Iris pigment epithelial cell (primary cell): ENCODE data around the gene ZDHHC14.
A peak's percentile ranks its signal among the peaks of the same experiment; 100 is the strongest.
"Not testable (repeated sequence)": the region's sequence is repeated elsewhere in the genome, so short reads cannot be mapped to it uniquely, and the experiment has no call there.

Experiments used
- DNase-seq: peaks from one replicate; pipeline ENCODE4 v3.0.0-alpha.2; 2011; ENCODE audit warnings: low read depth

Gene ZDHHC14

GRCh38 chr6:157407646-157408045 is 26.7 kb downstream of the ZDHHC14 start:
- no peak for DNase-seq

GRCh38 chr6:157408427-157408826 is 27.4 kb downstream of the ZDHHC14 start:
- DNase-seq = not testable (repeated sequence)

GRCh38 chr6:157410045-157410444 is 29.1 kb downstream of the ZDHHC14 start:
- DNase-seq = peak; percentile 34

GRCh38 chr6:157411368-157411767 is 30.4 kb downstream of the ZDHHC14 start:
- no peak for DNase-seq

GRCh38 chr6:157412791-157413190 is 31.8 kb downstream of the ZDHHC14 start:
- no peak for DNase-seq

- no peak for DNase-seq
Observed at GRCh38 chr6:157420497-157420896, 39.5 kb downstream of the ZDHHC14 start.

- no peak for DNase-seq
Observed at GRCh38 chr6:157424491-157425020, 43.6 kb downstream of the ZDHHC14 start.

- no peak for DNase-seq
Observed at GRCh38 chr6:157427969-157428368, 47.0 kb downstream of the ZDHHC14 start.

GRCh38 chr6:157428427-157429202 is 47.6 kb downstream of the ZDHHC14 start:
- no peak for DNase-seq

GRCh38 chr6:157429248-157429647 is 48.3 kb downstream of the ZDHHC14 start:
- DNase-seq = no peak

- no peak for DNase-seq
Observed at GRCh38 chr6:157430834-157431233, 49.8 kb downstream of the ZDHHC14 start.

- DNase-seq = no peak
Observed at GRCh38 chr6:157432231-157432891, 51.4 kb downstream of the ZDHHC14 start.

GRCh38 chr6:157432892-157433265 is 51.9 kb downstream of the ZDHHC14 start:
- no peak for DNase-seq

- no peak for DNase-seq
Observed at GRCh38 chr6:157433678-157434081, 52.7 kb downstream of the ZDHHC14 start.

GRCh38 chr6:157434349-157435033 is 53.5 kb downstream of the ZDHHC14 start:
- DNase-seq = peak; percentile 35

- no peak for DNase-seq
Observed at GRCh38 chr6:157436219-157436943, 55.4 kb downstream of the ZDHHC14 start.

- no peak for DNase-seq
Observed at GRCh38 chr6:157436944-157437336, 56.0 kb downstream of the ZDHHC14 start.

GRCh38 chr6:157438611-157439111 is 57.7 kb downstream of the ZDHHC14 start:
- DNase-seq = no peak

GRCh38 chr6:157440171-157440570 is 59.2 kb downstream of the ZDHHC14 start:
- no peak for DNase-seq

- DNase-seq = peak; percentile 84
Observed at GRCh38 chr6:157442291-157442690, 61.3 kb downstream of the ZDHHC14 start.

GRCh38 chr6:157443066-157443800 is 62.2 kb downstream of the ZDHHC14 start:
- peak; percentile 95 for DNase-seq
